ENCODE measurements around the gene KCTD12.

Gene KCTD12

DNA sequence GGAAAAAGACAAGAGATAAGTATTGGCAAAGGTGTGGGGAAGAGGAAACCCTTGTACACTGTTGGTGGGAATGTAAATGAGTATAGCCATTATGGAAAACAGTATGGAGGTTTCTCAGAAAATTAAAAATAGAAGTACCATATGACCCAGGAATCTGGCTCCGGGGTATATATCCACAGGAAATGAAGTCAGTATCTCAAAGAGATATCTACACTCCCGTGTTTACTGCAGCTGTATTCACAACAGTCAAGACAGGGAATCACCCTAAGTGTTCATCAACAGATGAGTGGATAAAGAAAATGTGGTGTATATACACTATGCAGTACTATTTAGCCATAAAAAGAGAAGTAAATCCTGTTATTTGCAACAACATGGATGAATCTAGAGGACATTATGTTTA lies 13.5 kb downstream of the KCTD12 start:
- Histone ChIP-seq H3K9me3 (ENCODE audit: insufficient read depth, low read length) (no peaks in the 10 kb centered on the region), H3K27ac (ENCODE audit: low read depth, low read length) (no peak overlapping the region), H3K4me2 (ENCODE audit: low read depth, low read length, poor library complexity, severe bottlenecking) (no peak overlapping the region), H3K79me2 (ENCODE audit: insufficient read depth, low read length) (no peaks in the 10 kb centered on the region), H3K36me3 (ENCODE audit: low read length) (no peaks in the 10 kb centered on the region), H3K27me3 (ENCODE audit: low read length) (no peaks in the 10 kb centered on the region), H4K20me1 (ENCODE audit: low read depth, low read length) (no peaks in the 10 kb centered on the region), H3K9me2 (replicated peaks; ENCODE audit: insufficient read depth, low read length) (no peaks in the 10 kb centered on the region), H3K9ac (ENCODE audit: low read length) (no peak overlapping the region), H2AFZ (ENCODE audit: low read depth, low read length, severe bottlenecking) (no peak overlapping the region), H3K4me3 (ENCODE audit: insufficient read depth, low read length, poor library complexity, severe bottlenecking) (no peak overlapping the region), H3F3A (ENCODE audit: insufficient read depth) (no peaks in the 10 kb centered on the region)
- TF ChIP-seq EZH2phosphoT487 (conservative IDR thresholded peaks at IDR 0.05; ENCODE audit: low read length) (no peak), CTCF (IDR thresholded peaks at IDR 0.05; ENCODE audit: insufficient read depth, low read length, poor library complexity, severe bottlenecking) (no peak)

GRCh38 chr13:76871432-76871831 lies 14.8 kb downstream of the KCTD12 start:
- no peaks in the 10 kb centered on the region for H3K79me2 ChIP-seq (ENCODE audit: insufficient read depth, low read length)
- no peak overlapping the region for H3K27ac ChIP-seq (ENCODE audit: low read depth, low read length)
- TF ChIP-seq EZH2phosphoT487 (conservative IDR thresholded peaks at IDR 0.05; ENCODE audit: low read length) (no peak), CTCF (IDR thresholded peaks at IDR 0.05; ENCODE audit: insufficient read depth, low read length, poor library complexity, severe bottlenecking) (no peak)
- no peak overlapping the region for H3K4me3 ChIP-seq (ENCODE audit: insufficient read depth, low read length, poor library complexity, severe bottlenecking)
- H3K9me3 ChIP-seq (ENCODE audit: insufficient read depth, low read length), result no peaks in the 10 kb centered on the region
- H3K36me3 ChIP-seq (ENCODE audit: low read length), result no peaks in the 10 kb centered on the region
- H3F3A ChIP-seq (ENCODE audit: insufficient read depth), result no peaks in the 10 kb centered on the region
- H3K9me2 ChIP-seq (replicated peaks; ENCODE audit: insufficient read depth, low read length), result no peaks in the 10 kb centered on the region
- H3K4me2 ChIP-seq (ENCODE audit: low read depth, low read length, poor library complexity, severe bottlenecking), result no peak overlapping the region
- no peaks in the 10 kb centered on the region for H4K20me1 ChIP-seq (ENCODE audit: low read depth, low read length)
- no peaks in the 10 kb centered on the region for H3K27me3 ChIP-seq (ENCODE audit: low read length)
- no peak overlapping the region for H2AFZ ChIP-seq (ENCODE audit: low read depth, low read length, severe bottlenecking)
- no peak overlapping the region for H3K9ac ChIP-seq (ENCODE audit: low read length)

GRCh38 chr13:76868371-76868770 lies 17.8 kb downstream of the KCTD12 start:
- H3K4me3 ChIP-seq (ENCODE audit: insufficient read depth, low read length, poor library complexity, severe bottlenecking), result no peak overlapping the region
- H3K79me2 ChIP-seq (ENCODE audit: insufficient read depth, low read length), result no peaks in the 10 kb centered on the region
- H3K4me2 ChIP-seq (ENCODE audit: low read depth, low read length, poor library complexity, severe bottlenecking), result no peak overlapping the region
- H3K9ac ChIP-seq (ENCODE audit: low read length), result no peak overlapping the region
- H3K36me3 ChIP-seq (ENCODE audit: low read length), result no peaks in the 10 kb centered on the region
- H3K27ac ChIP-seq (ENCODE audit: low read depth, low read length), result no peak overlapping the region
- no peaks in the 10 kb centered on the region for H3K9me2 ChIP-seq (replicated peaks; ENCODE audit: insufficient read depth, low read length)
- H3F3A ChIP-seq (ENCODE audit: insufficient read depth), result no peaks in the 10 kb centered on the region
- no peak overlapping the region for H2AFZ ChIP-seq (ENCODE audit: low read depth, low read length, severe bottlenecking)
- TF ChIP-seq CTCF (IDR thresholded peaks at IDR 0.05; ENCODE audit: insufficient read depth, low read length, poor library complexity, severe bottlenecking) (no peak), EZH2phosphoT487 (conservative IDR thresholded peaks at IDR 0.05; ENCODE audit: low read length) (no peak)
- H3K27me3 ChIP-seq (ENCODE audit: low read length), result no peaks in the 10 kb centered on the region
- H3K9me3 ChIP-seq (ENCODE audit: insufficient read depth, low read length), result no peaks in the 10 kb centered on the region
- no peaks in the 10 kb centered on the region for H4K20me1 ChIP-seq (ENCODE audit: low read depth, low read length)

Data from SU-DHL-6 (cell line).